SU-DHL-6 (cell line): Measurements from ENCODE around the gene SPPL2A.

Experiments
- H2AFZ ChIP-seq: fragments of 200-600 bp; sonication (generic); 2 replicates; pipeline ENCODE4 v1.6.1; 2014; ENCODE audit warnings: low read depth, mild to moderate bottlenecking, moderate library complexity, mixed read lengths, antibody characterized with exemption, low read length; ENCODE audit not compliant: severe bottlenecking
- H3F3A ChIP-seq: fragments of 200-600 bp; shearing (Covaris generic); 2 replicates; pipeline ENCODE4 v1.6.0; 2016; ENCODE audit warnings: antibody characterized with exemption, mild to moderate bottlenecking; ENCODE audit not compliant: insufficient read depth
- H3K27ac ChIP-seq: fragments of 200-600 bp; sonication (generic); 2 replicates; pipeline ENCODE4 v1.5.1; 2016; ENCODE audit warnings: low read depth, mild to moderate bottlenecking, low read length, moderate library complexity, mixed read lengths
- H3K27me3 ChIP-seq: fragments of 200-600 bp; sonication (generic), shearing (Covaris generic); 2 replicates; pipeline ENCODE4 v1.6.0; 2014; ENCODE audit warnings: mild to moderate bottlenecking, low read length
- H3K36me3 ChIP-seq: fragments of 200-600 bp; sonication (generic); 2 replicates; pipeline ENCODE4 v1.6.1; 2014; ENCODE audit warnings: mild to moderate bottlenecking, low read length, mixed read lengths
- H3K4me2 ChIP-seq: fragments of 300-600, 200-600 bp; shearing (Covaris generic), sonication (generic); 2 replicates; pipeline ENCODE4 v1.6.0; 2014; ENCODE audit warnings: low read length, low read depth, mild to moderate bottlenecking; ENCODE audit not compliant: poor library complexity, severe bottlenecking
- H3K4me3 ChIP-seq: fragments of 200-600 bp; sonication (generic); 2 replicates; pipeline ENCODE4 v1.5.1; 2014; ENCODE audit warnings: antibody characterized with exemption, low read length, mild to moderate bottlenecking, mixed read lengths; ENCODE audit not compliant: insufficient read depth, poor library complexity, severe bottlenecking
- H3K79me2 ChIP-seq: fragments of 200-600 bp; sonication (generic); 2 replicates; pipeline ENCODE4 v1.6.1; 2014; ENCODE audit warnings: mild to moderate bottlenecking, low read length, moderate library complexity; ENCODE audit not compliant: insufficient read depth
- H3K9ac ChIP-seq: fragments of 200-600 bp; sonication (generic); 2 replicates; pipeline ENCODE4 v1.7.0; 2014; ENCODE audit warnings: mild to moderate bottlenecking, low read length
- H3K9me2 ChIP-seq: fragments of 200-600 bp; sonication (generic); replicated peaks from 2 replicates; pipeline ENCODE4 v1.6.1; 2014; ENCODE audit warnings: low read length; ENCODE audit not compliant: insufficient read depth
- H3K9me3 ChIP-seq: fragments of 200-600 bp; sonication (generic); 2 replicates; pipeline ENCODE4 v1.6.1; 2014; ENCODE audit warnings: low read length, mixed read lengths; ENCODE audit not compliant: insufficient read depth
- H4K20me1 ChIP-seq: fragments of 200-600 bp; sonication (generic); 2 replicates; pipeline ENCODE4 v1.6.1; 2014; ENCODE audit warnings: low read depth, mild to moderate bottlenecking, antibody characterized with exemption, low read length, moderate library complexity, mixed read lengths
- EZH2phosphoT487 ChIP-seq: fragments of 200-600 bp; sonication (generic), shearing (Covaris generic); conservative IDR thresholded peaks from 2 replicates; pipeline ENCODE4 v1.6.1; 2018; ENCODE audit warnings: mild to moderate bottlenecking, antibody characterized with exemption, low read length, moderate library complexity, mixed read lengths
- TF ChIP-seq, protein P1 (sequence below): fragments of 200-600 bp; sonication (generic); IDR thresholded peaks from one replicate; pipeline ENCODE4 v1.5.1; 2017; ENCODE audit warnings: antibody characterized with exemption, mild to moderate bottlenecking, low read length, moderate library complexity; ENCODE audit not compliant: insufficient read depth, poor library complexity, severe bottlenecking

Gene SPPL2A

DNA sequence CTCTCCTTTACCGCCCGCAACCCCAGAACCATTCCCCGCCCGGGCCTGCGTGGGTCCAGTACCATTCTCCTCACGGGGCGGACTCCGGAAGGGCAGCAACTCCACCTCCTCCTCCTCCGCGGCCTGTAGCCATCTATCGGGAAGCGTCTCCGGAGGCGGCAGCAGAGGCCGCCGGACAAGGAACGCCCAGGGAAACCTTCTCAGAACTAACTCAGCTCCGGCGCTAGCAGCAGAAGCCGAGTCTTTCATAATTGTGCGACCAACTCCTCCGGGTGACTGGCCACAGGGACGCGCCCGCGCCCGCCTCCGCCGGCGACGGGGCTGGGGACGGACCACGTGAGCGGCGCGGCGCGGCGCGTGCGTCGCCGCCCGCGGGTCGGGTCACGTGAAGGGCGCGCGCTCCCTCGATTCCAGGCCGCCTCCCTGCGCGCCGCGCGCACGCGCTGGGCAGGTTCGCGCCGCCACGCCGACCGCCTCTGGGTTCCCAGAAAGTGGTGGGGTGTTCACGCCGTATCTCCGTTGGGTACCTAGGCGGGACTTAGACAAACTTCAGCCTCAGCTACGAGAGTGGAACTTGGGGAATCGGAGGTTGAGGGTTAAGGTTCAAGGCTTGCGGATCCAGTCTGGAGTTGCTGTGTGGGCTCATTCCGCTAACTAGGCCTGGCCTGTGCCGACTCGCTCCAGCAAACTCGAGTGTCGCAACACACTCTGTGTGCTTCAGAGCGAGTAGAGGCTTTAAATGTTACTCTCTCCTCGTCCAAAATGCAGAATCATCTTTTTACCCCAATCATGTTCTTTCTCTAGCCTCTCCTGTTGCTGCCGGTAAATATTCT is 78.8 kb downstream of the SPPL2A start, which contains the start of gene TRPM7:
Gene TRPM7, minus strand, starts transcription at position 329 of the 833 bp plus-strand sequence. Its CDS starts 264 bp downstream, at position 65.
- TF ChIP-seq, protein P1, sequence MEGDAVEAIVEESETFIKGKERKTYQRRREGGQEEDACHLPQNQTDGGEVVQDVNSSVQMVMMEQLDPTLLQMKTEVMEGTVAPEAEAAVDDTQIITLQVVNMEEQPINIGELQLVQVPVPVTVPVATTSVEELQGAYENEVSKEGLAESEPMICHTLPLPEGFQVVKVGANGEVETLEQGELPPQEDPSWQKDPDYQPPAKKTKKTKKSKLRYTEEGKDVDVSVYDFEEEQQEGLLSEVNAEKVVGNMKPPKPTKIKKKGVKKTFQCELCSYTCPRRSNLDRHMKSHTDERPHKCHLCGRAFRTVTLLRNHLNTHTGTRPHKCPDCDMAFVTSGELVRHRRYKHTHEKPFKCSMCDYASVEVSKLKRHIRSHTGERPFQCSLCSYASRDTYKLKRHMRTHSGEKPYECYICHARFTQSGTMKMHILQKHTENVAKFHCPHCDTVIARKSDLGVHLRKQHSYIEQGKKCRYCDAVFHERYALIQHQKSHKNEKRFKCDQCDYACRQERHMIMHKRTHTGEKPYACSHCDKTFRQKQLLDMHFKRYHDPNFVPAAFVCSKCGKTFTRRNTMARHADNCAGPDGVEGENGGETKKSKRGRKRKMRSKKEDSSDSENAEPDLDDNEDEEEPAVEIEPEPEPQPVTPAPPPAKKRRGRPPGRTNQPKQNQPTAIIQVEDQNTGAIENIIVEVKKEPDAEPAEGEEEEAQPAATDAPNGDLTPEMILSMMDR, result no peak
- no peak for TF ChIP-seq EZH2phosphoT487
- peak within 1 kb of the TSS; percentile 91 for H2AFZ ChIP-seq
- peak within 1 kb of the TSS; percentile 95 for H3K9ac ChIP-seq
- peak within 1 kb of the TSS; percentile 87 for H3K4me2 ChIP-seq
- H3K36me3 ChIP-seq, result 0 out of 2 replicates have a peak, but pooled peaks cover 2% of the 10 kb centered on the region
- H3K27me3 ChIP-seq, result no peaks in the 10 kb centered on the region
- peak within 1 kb of the TSS; percentile 95 for H3K4me3 ChIP-seq
- H3F3A ChIP-seq, result no peaks in the 10 kb centered on the region
- H3K27ac ChIP-seq, result peak within 1 kb of the TSS; percentile 78
- H4K20me1 ChIP-seq, result 0 out of 2 replicates have a peak, but pooled peaks cover 6% of the 10 kb centered on the region
- no peaks in the 10 kb centered on the region for H3K9me2 ChIP-seq
- no peaks in the 10 kb centered on the region for H3K9me3 ChIP-seq
- H3K79me2 ChIP-seq, result peaks cover 48% of the 10 kb centered on the region

DNA sequence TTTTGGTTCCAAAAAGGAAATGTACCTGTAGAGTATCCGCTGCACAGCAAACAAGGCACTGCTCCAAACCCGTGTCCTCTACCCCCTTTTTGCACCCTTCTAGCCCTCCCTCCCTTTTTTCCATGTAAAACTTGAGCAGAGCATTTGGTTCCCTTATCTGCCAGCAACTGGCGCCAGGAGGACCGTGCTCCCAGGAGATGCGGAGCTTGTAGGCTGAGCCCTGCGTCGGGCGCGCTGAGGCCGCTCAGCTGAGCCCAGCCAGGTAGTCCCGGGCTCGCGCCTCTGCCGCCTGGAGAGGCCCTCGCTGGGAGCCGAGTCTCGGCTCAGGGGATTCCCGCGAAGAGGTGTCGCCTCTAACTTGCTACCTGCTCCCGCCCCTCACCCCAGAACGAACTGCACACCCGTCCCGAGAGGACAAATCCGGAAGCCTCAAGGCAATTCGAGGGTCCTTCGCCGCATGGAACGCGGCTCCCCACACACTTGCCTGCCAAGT is 79.5 kb downstream of the SPPL2A start:
- TF ChIP-seq, protein P1, result no peak
- no peak for TF ChIP-seq EZH2phosphoT487
- Histone ChIP-seq H3K79me2 (peaks cover 55% of the 10 kb centered on the region), H3K27me3 (no peaks in the 10 kb centered on the region), H2AFZ (peak overlapping the region; percentile 91), H3F3A (no peaks in the 10 kb centered on the region), H3K9me3 (no peaks in the 10 kb centered on the region), H3K4me2 (peak overlapping the region; percentile 63), H3K9me2 (no peaks in the 10 kb centered on the region), H3K9ac (peak overlapping the region; percentile 95), H3K36me3 (0 out of 2 replicates have a peak, but pooled peaks cover 2% of the 10 kb centered on the region), H3K4me3 (peak overlapping the region; percentile 95), H4K20me1 (0 out of 2 replicates have a peak, but pooled peaks cover 12% of the 10 kb centered on the region), H3K27ac (peak overlapping the region; percentile 78)

DNA sequence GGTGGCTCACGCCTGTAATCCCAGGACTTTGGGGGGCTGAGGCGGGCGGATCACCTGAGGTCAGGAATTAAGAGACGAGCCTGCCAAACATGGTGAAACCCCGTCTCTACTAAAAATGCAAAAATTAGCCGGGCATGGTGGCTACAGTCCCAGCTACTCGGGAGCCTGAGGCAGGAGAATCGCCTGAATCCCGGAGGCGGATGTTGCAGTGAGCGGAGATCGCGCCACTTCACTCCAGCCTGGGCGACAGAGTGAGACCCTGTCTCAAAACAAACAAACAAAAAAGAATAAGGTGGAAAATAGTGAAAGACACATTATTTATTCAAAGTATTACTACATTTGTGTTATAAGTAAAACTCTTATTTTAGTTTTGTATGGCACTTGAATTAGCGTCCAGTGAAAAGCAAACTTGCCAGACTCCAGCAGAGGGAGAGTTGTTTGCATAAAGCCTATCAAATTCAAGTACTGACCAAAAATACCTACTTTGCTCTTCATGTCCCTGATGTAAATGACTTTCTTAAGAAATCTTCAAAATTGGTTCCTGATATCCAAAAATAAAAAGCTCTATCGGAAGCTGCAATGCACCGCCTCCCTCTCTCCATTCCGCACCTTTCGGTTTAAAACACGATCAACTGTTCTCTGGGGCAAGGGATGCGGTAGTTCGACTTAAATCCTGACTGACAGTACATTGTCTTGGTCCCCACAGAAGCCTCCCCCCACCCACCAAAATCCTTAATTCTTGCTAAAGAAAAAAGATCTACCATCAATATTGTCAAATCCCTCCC is 80.1 kb downstream of the SPPL2A start:
- peak overlapping the region; percentile 78; the same call in 1 of the 2 replicates for H3K27ac ChIP-seq
- no peaks in the 10 kb centered on the region for H3K27me3 ChIP-seq

More for the DNA sequence above, 80.1 kb downstream of the SPPL2A start:
- Histone ChIP-seq H3K9me2 (no peaks in the 10 kb centered on the region), H3K9me3 (no peaks in the 10 kb centered on the region), H3K4me2 (peak overlapping the region; percentile 63), H3K9ac (peak overlapping the region; percentile 95), H4K20me1 (0 out of 2 replicates have a peak, but pooled peaks cover 12% of the 10 kb centered on the region), H2AFZ (no peak overlapping the region), H3K4me3 (peak overlapping the region; percentile 95), H3K36me3 (0 out of 2 replicates have a peak, but pooled peaks cover 2% of the 10 kb centered on the region), H3K79me2 (peaks cover 61% of the 10 kb centered on the region), H3F3A (no peaks in the 10 kb centered on the region)
- TF ChIP-seq EZH2phosphoT487, result no peak
- TF ChIP-seq, protein P1, result no peak
